OCI-LY7 (cell line): Measurements from ENCODE around the gene FBXO31. TPM values are rescaled to one million over a fixed set of nuclear protein-coding genes. Genes with fewer than 3 reads are reported as not detected.

Experiments
- BruUV-seq: library from RNA; stranded (reverse); fragments of 400-500 nt; replicated peaks from 2 replicates; lab custom pipeline; 2021; lab: Mats Ljungman, UMichigan
- CTCF ChIA-PET: fragments of 300-600 bp; sonication (Branson Sonifier 250); formaldehyde crosslinking; loops from one replicate; lab custom pipeline; 2022; ENCODE audit warnings: antibody characterized with exemption; ENCODE audit not compliant: unreplicated experiment; lab: Charles Lee
- POLR2A ChIA-PET: fragments of 300-600 bp; sonication (Branson Sonifier 250); formaldehyde crosslinking; loops from one replicate; lab custom pipeline; 2022; ENCODE audit warnings: antibody characterized with exemption; lab: Charles Lee
- DNase-seq: peaks from one replicate; pipeline ENCODE4 v3.0.0-alpha.2; 2015; ENCODE audit warnings: low spot score
- H2AFZ ChIP-seq: fragments of 200-600 bp; sonication (generic), shearing (Covaris generic); 2 replicates; pipeline ENCODE4 v1.6.1; 2014; ENCODE audit warnings: mild to moderate bottlenecking, antibody characterized with exemption, low read length, moderate library complexity
- H3K27ac ChIP-seq: fragments of 200-600 bp; sonication (generic); 2 replicates; pipeline ENCODE4 v1.5.1; 2014; ENCODE audit warnings: mixed run types, low read depth, mild to moderate bottlenecking, moderate library complexity, low read length, inconsistent platforms; ENCODE audit not compliant: poor library complexity, severe bottlenecking
- H3K36me3 ChIP-seq: fragments of 200-600 bp; sonication (generic); 2 replicates; pipeline ENCODE4 v1.6.1; 2014; ENCODE audit warnings: mild to moderate bottlenecking, antibody characterized with exemption, low read length, moderate library complexity, mixed read lengths; ENCODE audit not compliant: insufficient read depth
- H3K4me1 ChIP-seq: fragments of 200-600 bp; sonication (generic); 2 replicates; pipeline ENCODE4 v1.5.1; 2014; ENCODE audit warnings: mild to moderate bottlenecking, low read length; ENCODE audit not compliant: insufficient read depth, poor library complexity, severe bottlenecking
- H3K4me2 ChIP-seq: fragments of 200-600 bp; sonication (generic); 2 replicates; pipeline ENCODE4 v1.6.1; 2014; ENCODE audit warnings: mild to moderate bottlenecking, low read length
- H3K4me3 ChIP-seq: fragments of 200-600 bp; sonication (generic); 2 replicates; pipeline ENCODE4 v1.5.1; 2014; ENCODE audit warnings: mild to moderate bottlenecking, low read depth, low read length; ENCODE audit not compliant: poor library complexity, severe bottlenecking
- H3K79me2 ChIP-seq: fragments of 200-600 bp; sonication (generic); 2 replicates; pipeline ENCODE4 v1.6.1; 2016; ENCODE audit warnings: low read depth, mild to moderate bottlenecking, low read length, moderate library complexity, mixed read lengths; ENCODE audit not compliant: insufficient read depth
- H3K9me2 ChIP-seq: fragments of 200-600 bp; sonication (generic); 2 replicates; pipeline ENCODE4 v1.6.1; 2016; ENCODE audit warnings: mild to moderate bottlenecking, low read length, mixed read lengths; ENCODE audit not compliant: insufficient read depth
- H3K9me3 ChIP-seq: fragments of 200-600 bp; sonication (generic); 2 replicates; pipeline ENCODE4 v1.6.1; 2014; ENCODE audit warnings: mild to moderate bottlenecking, mixed run types, low read length, mixed read lengths
- H4K20me1 ChIP-seq: fragments of 200-600 bp; sonication (generic); 2 replicates; pipeline ENCODE4 v1.6.1; 2014; ENCODE audit warnings: mild to moderate bottlenecking, antibody characterized with exemption, low read length, moderate library complexity, mixed read lengths; ENCODE audit not compliant: insufficient read depth
- EZH2phosphoT487 ChIP-seq: fragments of 200-600 bp; sonication (generic); IDR thresholded peaks from 2 replicates; pipeline ENCODE4 v1.6.1; 2018; ENCODE audit warnings: low read depth, borderline replicate concordance, mild to moderate bottlenecking, mixed run types, antibody characterized with exemption, low read length, moderate library complexity, mixed read lengths
- intact Hi-C: fragments of 100-400 bp; cut with micrococcal nuclease; formaldehyde crosslinking; loops from one replicate; pipeline ENCODE4 v1.10.0; 2022; ENCODE audit not compliant: unreplicated experiment
- total RNA-seq, 2 experiments: library from RNA; depleted of rRNA in 1 of 2; stranded (reverse); fragments of >200 nt in 1 of 2; shearing (Covaris generic) in 1 of 2; gene quantifications; 2 replicates each; pipeline ENCODE4 v1.2.3, GENCODE V29; 2014 to 2022
- TF ChIP-seq, protein P1 (sequence below): fragments of 200-600 bp; sonication (generic); conservative IDR thresholded peaks from 2 replicates; pipeline ENCODE4 v1.5.1; 2014; ENCODE audit warnings: mild to moderate bottlenecking, antibody characterized with exemption, low read length, moderate library complexity, mixed read lengths

The FBXO31 gene
- total RNA-seq, 2 experiments from 2014 or later: 26.0 to 32.4 TPM

DNA sequence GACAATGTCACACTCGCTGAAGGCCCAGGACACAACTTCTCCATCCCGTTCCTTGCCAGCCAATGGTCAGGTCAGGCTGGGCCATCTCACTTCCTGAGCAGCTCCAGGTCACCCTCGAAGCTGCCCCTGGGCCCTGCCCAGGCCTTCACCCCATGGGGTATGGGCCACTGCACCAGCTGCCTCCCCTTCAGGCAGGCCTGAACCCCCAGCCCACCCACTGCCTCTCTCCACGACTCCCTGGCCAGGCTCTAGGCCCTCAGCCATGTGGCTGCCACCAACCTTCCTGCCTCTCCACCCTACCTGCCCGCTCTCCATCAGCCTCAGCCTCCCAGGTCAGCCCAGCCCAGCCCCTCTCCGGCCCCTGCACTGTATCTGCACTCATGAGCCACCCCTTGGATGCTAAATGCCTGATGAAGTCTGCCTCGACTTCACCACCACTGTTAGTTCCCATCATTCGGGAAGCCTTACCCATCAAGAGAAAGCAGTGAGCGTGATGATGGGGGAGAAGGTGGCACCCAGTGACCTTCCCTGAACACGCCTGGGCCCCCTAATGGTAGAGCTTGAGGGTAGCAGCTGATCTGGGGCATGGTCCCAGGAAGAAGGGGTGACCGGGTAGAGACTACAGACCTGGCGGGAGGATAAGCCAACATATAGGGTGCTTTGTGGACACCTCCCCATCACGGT is 35.5 kb downstream of the FBXO31 start:
- ChIA-PET POLR2A (interaction anchor here (0.6 to 0.7 kb wide), 2 partner anchors 56 to 150 kb away, joined by 3 read pairs; no protein-coding TSS in a partner anchor), CTCF (no interaction called here)
- Histone ChIP-seq H3K4me1 (no peaks in the 10 kb centered on the region), H2AFZ (no peak overlapping the region), H3K4me3 (no peak overlapping the region), H3K4me2 (no peak overlapping the region), H3K9me2 (no peaks in the 10 kb centered on the region), H3K36me3 (peaks cover 13% of the 10 kb centered on the region; the same call in 1 of the 2 replicates), H3K27ac (no peak overlapping the region), H4K20me1 (no peaks in the 10 kb centered on the region), H3K9me3 (no peaks in the 10 kb centered on the region), H3K79me2 (no peaks in the 10 kb centered on the region)
- DNase-seq: no peak
- intact Hi-C loops: no loop called here
- TF ChIP-seq, protein P1, sequence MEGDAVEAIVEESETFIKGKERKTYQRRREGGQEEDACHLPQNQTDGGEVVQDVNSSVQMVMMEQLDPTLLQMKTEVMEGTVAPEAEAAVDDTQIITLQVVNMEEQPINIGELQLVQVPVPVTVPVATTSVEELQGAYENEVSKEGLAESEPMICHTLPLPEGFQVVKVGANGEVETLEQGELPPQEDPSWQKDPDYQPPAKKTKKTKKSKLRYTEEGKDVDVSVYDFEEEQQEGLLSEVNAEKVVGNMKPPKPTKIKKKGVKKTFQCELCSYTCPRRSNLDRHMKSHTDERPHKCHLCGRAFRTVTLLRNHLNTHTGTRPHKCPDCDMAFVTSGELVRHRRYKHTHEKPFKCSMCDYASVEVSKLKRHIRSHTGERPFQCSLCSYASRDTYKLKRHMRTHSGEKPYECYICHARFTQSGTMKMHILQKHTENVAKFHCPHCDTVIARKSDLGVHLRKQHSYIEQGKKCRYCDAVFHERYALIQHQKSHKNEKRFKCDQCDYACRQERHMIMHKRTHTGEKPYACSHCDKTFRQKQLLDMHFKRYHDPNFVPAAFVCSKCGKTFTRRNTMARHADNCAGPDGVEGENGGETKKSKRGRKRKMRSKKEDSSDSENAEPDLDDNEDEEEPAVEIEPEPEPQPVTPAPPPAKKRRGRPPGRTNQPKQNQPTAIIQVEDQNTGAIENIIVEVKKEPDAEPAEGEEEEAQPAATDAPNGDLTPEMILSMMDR: peak; percentile 37
- no peak for TF ChIP-seq EZH2phosphoT487
- BruUV-seq: no TSS peak

DNA sequence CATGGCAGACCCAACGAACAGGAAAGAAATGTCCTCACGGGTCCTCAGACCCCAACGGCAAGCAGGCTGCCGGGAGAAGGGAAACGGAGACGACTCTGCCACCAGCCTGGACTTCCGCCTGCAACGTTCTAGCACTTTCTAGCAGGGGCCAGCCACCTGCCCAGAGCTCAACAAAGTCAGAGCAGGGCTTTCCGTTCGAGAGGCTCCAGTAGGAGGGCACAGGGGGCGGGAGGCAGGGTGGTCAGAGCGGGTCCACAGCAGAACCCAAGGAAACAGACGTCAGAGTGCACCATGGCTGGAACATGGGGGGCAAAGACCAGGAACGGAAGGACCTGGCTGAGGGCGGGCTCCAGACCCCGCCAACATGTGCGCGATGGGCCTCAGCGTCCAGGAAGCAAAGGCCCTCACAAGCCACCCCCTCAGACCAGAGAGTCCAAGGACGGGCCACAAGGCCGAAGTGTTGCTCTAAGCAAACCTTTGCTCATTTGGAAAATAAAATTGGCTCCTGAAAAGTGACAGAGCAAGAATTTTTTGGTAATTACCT is 37.0 kb downstream of the FBXO31 start:
- ChIA-PET CTCF (no interaction called here), POLR2A (no interaction called here)
- Histone ChIP-seq H3K4me1 (no peaks in the 10 kb centered on the region), H3K79me2 (no peaks in the 10 kb centered on the region), H3K9me2 (no peaks in the 10 kb centered on the region), H3K36me3 (peaks cover 27% of the 10 kb centered on the region), H3K4me3 (no peak overlapping the region), H3K9me3 (no peaks in the 10 kb centered on the region), H3K4me2 (no peak overlapping the region), H4K20me1 (no peaks in the 10 kb centered on the region), H2AFZ (no peak overlapping the region), H3K27ac (no peak overlapping the region)
- DNase-seq: no peak
- intact Hi-C loops: no loop called here
- no peak for TF ChIP-seq EZH2phosphoT487
- TF ChIP-seq, protein P1: no peak
- BruUV-seq: no TSS peak
